Choroid plexus epithelial cell (primary cell): Measurements from ENCODE around the gene CHST15.
"Not testable (repeated sequence)": the region's sequence is repeated elsewhere in the genome, so short reads cannot be mapped to it uniquely, and the experiment has no call there.

Source experiments
- DNase-seq: peaks from one replicate; pipeline ENCODE4 v3.0.0-alpha.2; 2010; ENCODE audit warnings: low read depth
- H3K4me3 ChIP-seq: 2 replicates; pipeline ENCODE4 v1.5.1; 2011; ENCODE audit warnings: low read depth, mild to moderate bottlenecking, control low read depth, low read length, moderate library complexity
- TF ChIP-seq, protein P1 (sequence below): conservative IDR thresholded peaks from 2 replicates; pipeline ENCODE4 v1.5.1; 2011; ENCODE audit warnings: low read depth, mild to moderate bottlenecking, control low read depth, inconsistent platforms, low read length, moderate library complexity

CHST15 gene

DNA sequence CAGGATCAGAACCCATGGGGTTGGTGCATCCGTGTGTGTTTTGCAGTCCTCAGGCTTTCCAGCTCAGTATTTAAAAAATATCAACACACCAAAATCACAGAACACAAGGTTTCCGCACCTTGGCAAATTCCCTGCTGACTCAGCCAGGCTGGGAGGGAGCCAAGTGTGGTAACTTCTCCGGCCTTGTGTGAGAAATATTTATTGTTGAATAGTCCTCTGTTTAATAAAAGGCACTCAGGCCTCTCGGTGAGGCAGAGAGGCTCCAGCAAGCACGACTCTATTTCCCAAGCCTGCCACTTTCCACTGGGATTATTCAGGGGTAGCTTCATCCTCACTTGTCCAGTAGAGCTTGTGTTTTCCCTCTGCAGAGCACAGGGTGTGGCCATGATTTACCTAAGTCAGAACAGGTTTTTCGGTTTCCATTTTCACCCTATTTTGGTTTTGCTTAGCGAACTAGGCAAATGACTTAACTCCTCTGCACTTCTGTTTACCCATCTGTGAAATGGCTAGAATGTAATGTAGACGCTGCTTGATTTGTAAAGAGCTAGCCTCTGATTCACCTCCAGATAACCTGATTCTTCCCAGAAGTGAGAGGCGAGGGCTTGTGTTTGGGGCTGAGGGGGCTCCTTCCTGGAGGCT, 13.0 kb upstream of the CHST15 start:
- TF ChIP-seq, protein P1, sequence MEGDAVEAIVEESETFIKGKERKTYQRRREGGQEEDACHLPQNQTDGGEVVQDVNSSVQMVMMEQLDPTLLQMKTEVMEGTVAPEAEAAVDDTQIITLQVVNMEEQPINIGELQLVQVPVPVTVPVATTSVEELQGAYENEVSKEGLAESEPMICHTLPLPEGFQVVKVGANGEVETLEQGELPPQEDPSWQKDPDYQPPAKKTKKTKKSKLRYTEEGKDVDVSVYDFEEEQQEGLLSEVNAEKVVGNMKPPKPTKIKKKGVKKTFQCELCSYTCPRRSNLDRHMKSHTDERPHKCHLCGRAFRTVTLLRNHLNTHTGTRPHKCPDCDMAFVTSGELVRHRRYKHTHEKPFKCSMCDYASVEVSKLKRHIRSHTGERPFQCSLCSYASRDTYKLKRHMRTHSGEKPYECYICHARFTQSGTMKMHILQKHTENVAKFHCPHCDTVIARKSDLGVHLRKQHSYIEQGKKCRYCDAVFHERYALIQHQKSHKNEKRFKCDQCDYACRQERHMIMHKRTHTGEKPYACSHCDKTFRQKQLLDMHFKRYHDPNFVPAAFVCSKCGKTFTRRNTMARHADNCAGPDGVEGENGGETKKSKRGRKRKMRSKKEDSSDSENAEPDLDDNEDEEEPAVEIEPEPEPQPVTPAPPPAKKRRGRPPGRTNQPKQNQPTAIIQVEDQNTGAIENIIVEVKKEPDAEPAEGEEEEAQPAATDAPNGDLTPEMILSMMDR, result no peak
- DNase-seq, result peak; percentile 91
- peak overlapping the region; percentile 23 for H3K4me3 ChIP-seq

DNA sequence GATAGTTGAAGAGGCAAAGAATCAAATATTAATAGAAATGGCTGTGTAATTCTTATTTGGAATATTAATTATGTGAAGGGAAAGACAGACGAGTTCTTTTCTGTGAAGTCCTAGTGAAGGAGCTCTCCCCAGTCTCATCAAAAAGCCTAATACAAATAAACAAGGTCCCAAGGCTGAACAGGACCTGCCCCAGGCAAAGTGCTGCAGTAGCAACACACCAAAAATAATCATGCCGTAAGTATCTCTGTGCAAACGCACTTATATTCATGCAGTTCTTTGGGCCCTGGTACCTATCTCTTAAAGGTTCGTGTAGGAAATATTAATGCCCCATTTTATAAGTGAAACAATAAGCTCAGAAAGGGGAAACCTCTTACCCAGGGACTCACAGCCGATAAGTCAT, 12.2 kb upstream of the CHST15 start:
- no peak overlapping the region for H3K4me3 ChIP-seq
- DNase-seq, result peak; percentile 47
- TF ChIP-seq, protein P1, result no peak

DNA sequence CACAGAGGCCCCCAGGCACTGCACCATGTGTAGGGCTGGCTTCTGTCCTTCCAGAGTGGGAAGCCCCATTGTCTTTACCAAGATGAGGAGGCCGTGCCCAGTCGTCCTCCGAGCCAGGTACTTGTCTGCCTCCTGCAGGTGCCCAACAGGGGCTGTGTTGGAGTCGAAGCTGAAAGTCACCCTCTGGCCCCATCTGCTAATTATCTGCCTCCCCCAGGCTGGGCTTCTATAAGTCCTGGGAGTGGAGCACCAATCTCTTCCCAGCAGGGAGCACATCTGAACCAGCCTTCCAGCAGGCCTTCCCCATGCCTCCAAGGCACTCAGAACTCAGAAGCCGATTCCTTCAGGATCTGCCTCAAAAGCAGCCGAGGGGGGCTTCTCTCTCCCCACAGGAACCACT, 11.6 kb upstream of the CHST15 start:
- H3K4me3 ChIP-seq, result no peak overlapping the region
- DNase-seq, result no peak
- TF ChIP-seq, protein P1, result no peak

DNA sequence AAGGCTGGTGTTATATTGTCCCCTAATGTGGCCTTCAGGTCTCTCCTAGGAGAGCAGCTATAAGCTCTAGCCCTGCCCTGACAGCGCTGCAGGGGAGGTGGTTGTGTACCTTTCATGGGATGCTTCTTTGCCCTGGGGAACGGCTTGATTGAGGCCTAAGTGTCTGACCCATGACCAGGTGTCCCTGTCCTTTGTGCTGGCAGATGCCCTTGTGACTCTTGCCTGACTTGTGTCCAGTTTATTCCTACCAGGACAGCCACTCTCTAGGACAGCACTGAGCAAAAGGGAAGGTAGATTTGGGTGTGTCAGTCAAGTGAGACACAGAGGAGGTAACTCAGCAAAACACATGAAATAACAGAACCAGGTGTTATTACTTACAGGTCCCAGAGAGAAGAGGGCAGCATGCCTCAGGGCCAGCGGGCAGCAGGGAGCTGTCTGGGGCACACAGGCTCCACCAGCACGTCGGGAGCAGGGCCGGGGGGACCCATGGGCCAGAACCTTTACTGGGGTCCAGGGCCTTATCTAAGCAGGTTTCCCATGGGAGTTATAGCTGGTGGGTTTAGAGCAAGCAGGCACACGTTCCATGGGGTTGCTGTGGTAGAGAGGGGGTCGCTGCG, 10.7 kb upstream of the CHST15 start:
- no peak overlapping the region for H3K4me3 ChIP-seq
- no peak for DNase-seq
- TF ChIP-seq, protein P1, result no peak

DNA sequence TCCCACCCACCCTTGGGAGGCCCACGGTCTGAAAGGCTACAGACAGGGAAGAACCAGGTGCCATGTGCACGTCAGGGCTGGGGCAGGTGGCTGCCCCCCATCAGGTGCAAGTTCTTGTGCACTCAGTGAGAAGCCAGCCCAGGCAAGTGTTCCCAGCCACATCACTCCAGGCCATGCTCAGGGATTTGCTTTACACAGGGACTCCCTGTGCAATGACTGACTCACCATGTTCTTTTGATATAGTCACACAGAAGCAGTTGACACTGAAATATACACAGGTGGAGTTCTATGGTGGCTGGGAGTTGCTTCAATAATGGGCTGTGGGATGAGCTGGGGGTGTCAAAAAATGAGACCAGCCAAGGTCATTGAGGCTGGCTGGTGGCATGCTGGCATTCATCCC, 8.0 kb upstream of the CHST15 start:
- DNase-seq, result no peak
- TF ChIP-seq, protein P1, result no peak
- no peak overlapping the region for H3K4me3 ChIP-seq

DNA sequence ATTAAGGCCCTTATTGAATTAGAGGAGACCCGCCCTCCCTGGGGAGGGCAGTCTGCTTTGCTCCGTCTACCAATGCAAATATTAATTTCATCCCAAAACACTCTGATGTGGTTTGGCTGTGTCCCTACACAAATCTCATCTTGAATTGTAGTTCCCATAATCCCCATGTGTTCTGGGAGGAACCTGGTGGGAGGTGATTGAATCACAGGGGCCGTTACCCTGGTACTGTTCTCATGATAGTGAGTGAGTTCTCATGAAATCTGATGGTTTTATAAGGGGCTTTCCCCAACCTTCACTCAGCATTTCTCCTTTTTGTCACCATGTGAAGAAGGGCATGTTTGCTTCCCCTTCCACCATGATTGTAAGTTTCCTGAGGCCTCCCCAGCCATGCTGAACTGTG, 7.3 kb upstream of the CHST15 start:
- H3K4me3 ChIP-seq, DNase-seq: not testable (repeated sequence)

DNA sequence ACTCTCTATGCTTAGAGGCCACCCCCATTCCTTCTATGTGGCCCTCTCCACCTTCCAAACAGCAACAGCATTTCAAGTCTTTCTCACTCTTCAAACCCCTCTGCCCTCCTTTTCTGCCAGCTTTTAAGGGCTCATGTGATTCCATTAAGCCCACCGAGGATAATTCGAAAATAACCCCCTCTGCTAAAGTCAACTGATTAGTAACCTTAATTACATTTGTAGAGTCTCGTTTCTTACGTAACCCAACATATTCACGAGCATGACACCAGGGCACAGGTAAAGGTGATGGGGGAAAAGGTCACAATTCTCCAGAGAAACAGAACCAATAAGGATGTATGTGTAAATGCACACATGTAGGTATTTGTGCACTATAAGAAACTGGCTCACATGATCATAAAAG, 6.7 kb upstream of the CHST15 start:
- DNase-seq, result no peak
- TF ChIP-seq, protein P1, result no peak
- no peak overlapping the region for H3K4me3 ChIP-seq
